Stimulated activated CD8-positive, alpha-beta memory T cell treated with anti-CD3 and anti-CD28 coated beads, Interleukin-2, amount 100 ng/mL, for 1 hour (primary cell): ENCODE results near the gene C5orf47.

Source experiments
- DNase-seq, 2 donors: peaks; one replicate each; pipeline ENCODE4 v3.0.0-alpha.2; 2020; ENCODE audit warnings: low read depth in 2 of 2

The C5orf47 gene

GRCh38 chr5:174044466-174045254, 55.7 kb downstream of the C5orf47 start:
- no peak for DNase-seq

- no peak for DNase-seq
Observed at GRCh38 chr5:174045470-174046025, 56.6 kb downstream of the C5orf47 start, which contains the start of gene NSG2. TSS of gene NSG2 (plus strand) at chr5:174045706. CDS start at chr5:174046756, 1,050 bp downstream.

DNA sequence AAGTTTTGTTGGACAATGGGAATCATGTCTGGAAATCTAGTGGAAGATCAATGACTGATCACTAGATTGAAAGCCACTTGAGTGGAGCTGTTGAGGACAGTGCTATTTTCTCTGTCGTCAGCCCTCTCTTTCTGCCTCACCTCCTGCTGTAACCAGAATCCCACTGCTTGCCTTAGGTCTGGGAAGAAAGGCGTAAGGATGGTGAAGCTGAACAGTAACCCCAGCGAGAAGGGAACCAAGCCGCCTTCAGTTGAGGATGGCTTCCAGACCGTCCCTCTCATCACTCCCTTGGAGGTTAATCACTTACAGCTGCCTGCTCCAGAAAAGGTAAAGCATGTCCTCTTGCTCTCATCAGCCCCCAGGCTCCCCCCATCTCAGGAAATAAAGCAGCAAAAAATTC, 57.6 kb downstream of the C5orf47 start:
- DNase-seq: no peak

DNA sequence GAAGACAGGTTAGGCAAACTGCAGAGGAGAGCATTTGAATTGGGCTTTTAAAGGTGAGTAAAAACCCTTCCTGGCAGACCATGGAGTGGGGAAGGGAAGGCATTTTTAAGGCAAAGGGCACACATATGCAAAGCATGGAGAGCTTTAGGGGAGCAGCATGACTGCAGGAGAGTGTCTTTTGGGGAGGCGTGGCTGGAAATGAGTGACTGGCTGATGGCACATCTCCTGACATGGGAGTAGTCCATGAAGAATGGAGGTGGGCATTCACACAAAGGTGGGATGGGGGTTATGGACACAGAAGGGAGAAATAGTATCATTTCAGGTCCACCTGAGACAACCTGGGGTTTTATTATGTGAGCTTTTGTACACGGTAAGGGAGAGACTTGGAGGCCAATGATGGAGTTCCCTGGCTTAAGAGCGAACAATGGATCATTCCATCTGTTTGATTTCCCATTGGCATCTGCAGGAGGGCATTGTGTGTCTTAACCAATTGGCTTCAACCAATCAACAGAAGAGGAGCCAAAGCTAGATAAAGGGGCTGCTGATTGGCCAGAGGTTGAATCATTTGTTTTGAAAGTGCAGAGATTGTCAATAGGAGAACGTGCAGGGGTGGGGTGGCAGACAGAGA, 58.6 kb downstream of the C5orf47 start:
- no peak for DNase-seq

DNA sequence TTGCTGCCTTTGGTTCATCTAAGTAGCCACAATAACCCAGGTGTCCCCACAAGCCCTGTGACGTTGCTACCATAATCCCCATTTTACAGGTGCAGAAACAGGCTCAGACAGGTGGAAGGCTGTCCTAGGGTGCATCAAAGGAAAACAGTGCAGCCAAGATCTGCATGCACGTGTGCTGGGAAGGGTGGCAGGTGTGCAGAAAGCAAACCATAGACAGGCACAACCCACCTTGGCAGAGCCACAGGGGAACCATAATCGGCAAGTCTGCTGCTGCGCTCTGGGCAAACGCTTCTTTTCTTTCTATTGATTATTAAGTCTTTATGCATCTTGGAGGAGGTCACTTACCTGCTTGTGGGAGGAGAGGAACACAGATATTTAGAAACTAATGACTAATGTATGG, 63.7 kb downstream of the C5orf47 start:
- no peak for DNase-seq

DNA sequence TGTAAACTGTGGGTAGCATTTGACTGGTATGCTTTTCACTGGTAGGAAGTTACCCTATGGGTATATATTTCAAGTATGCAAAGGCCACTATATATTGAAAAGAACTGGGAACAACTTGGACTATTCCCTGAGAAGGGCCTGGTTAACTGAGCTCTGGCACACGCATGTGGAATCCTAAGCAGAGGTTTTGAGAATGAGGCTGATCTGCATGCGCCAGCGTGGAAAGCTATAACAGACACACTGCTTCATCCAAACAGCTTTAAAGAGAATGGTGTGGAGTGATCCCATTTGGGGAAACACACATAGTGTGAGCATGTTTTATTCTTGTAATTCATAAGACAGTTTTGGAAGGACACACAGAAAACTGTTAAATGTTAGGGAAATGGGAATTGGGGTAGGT, 64.9 kb downstream of the C5orf47 start:
- DNase-seq: no peak
